LNCAP (cell line): ENCODE data around the gene SETD1B.
A peak's percentile ranks its signal among the peaks of the same experiment; 100 is the strongest.

ENCODE experiments used
- TF ChIP-seq, protein P1 (sequence below): fragments of 450-650 bp; IDR thresholded peaks from 2 replicates; pipeline ENCODE4 v1.5.1; 2017; ENCODE audit warnings: mild to moderate bottlenecking

The SETD1B gene

DNA sequence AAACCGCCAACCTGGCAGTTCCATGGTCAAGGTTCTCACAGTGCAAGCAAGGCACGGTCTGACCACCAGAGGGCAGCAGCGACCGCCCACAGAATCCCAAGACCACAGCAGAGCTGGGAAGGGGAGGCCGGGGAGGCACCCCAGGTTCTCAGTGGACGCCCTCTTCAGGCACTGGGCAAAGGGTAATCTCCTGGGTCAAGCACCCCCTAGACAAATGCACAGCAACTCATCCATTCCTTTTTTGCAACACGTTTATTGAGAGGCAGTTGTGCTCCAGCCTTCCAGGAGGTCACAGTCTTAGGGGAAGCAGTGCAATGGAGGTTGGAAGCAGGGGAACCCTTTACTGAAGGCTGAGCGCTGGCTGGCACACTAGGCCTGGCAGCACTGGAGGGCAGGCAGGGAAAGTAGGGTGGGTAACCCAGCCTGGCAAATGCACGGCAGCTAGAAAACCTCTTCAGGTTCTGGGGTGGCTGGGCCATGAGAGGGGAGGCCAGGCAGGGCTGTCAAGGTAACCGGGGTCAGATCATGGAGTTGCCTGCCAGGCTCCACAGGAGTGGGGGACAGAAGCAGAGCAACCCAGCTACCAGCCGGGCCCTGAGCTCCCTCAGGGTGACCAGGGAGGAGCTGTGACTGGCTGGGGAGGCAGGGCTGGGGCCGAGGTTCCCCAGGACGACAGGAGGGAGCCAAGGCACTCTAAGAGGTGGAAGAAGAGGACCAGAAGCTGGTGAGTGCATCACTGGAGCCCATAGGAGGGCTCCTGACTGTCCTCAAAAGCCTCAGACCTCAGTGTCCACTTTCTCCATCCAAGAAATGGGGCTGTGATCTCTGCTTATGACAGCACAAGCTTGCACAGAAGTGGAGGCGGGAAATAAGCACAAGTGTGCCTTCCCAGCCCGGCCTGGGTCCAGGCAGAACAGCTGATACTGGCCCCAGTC lies 8.5 kb upstream of the SETD1B start:
- TF ChIP-seq, protein P1, sequence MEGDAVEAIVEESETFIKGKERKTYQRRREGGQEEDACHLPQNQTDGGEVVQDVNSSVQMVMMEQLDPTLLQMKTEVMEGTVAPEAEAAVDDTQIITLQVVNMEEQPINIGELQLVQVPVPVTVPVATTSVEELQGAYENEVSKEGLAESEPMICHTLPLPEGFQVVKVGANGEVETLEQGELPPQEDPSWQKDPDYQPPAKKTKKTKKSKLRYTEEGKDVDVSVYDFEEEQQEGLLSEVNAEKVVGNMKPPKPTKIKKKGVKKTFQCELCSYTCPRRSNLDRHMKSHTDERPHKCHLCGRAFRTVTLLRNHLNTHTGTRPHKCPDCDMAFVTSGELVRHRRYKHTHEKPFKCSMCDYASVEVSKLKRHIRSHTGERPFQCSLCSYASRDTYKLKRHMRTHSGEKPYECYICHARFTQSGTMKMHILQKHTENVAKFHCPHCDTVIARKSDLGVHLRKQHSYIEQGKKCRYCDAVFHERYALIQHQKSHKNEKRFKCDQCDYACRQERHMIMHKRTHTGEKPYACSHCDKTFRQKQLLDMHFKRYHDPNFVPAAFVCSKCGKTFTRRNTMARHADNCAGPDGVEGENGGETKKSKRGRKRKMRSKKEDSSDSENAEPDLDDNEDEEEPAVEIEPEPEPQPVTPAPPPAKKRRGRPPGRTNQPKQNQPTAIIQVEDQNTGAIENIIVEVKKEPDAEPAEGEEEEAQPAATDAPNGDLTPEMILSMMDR, result peak; percentile 92

DNA sequence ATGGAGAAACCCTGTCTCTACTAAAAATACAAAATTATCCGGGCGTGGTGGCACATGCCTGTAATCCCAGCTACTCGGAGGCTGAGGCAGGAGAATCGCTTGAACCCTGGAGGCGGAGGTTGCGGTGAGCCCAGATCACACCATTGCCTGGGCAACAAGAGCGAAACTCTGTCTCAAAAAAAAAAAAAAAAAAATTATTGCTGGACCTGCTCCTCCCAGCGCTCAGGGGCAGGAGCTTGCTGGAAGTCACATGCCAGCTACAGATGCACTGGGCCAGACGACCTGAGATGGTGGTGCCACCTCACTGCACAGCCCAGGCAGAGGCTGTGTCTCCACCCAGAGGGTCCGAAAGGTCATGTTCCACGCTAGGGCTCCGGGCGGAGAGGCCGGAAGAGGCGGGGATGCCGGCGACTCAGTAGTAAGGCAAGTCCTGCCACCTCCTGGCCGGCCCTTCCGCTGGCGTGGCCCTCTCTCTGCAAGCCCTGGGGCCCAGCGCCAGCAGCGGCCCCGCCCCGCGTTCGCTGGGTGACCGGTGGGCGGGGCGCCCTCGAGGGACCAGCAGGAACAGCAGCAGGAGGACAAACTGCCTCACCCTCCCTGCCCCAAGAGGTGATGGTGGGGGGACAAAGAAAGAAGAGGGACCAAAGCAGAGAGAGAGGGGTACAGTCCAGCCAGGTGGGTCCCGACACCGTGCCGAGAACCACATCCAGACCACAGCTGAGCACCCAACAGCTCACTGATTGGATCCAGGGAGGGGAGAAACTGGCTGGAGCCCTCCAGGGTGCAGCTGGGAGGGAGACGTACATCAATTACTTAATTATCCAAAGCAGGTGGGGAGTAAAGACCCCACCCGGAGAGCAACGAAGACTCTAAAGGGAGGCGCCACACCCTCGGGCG lies 6.7 kb upstream of the SETD1B start:
- TF ChIP-seq, protein P1, result peak; percentile 31; the same call in 1 of the 2 replicates

DNA sequence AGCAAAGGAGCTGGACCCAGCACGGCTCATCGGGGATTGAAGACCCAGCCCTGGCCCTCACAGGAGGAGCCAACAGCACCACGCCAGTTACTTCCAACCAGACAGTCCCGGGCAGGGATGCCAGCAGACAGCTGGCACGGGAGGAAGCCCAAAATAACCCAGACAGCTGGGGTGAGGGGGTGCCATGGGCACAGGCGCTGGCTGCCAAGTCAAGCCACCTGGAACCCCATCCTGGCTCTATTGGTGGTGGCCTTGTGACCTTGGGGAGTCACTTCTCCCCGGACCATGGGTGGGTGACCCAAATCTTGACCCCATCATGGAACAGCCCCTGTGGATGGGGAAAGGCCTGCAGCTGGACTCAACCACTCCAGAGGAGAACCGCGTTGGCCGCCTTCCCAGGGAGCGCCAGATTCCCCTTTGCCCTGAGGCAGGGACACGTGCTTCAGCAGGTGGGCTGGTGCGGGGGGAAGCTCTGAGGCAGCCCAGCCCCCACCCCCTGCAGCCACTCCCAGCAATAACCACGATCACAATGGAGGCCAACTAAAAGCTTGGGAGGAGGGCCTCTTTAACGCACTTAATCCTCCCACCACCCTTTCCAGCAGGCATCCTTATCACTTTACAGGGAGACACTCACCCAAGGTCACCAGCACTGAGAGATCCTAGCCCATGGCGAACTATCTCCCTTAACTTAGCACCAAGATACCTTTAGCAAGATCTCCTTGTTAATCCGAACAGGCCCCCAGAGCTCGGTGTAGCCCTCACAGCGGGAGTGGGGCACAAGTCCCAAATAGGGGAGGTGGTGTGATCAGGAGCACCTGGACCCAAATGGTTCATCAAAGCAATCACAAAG lies 5.6 kb upstream of the SETD1B start:
- TF ChIP-seq, protein P1, result no peak

DNA sequence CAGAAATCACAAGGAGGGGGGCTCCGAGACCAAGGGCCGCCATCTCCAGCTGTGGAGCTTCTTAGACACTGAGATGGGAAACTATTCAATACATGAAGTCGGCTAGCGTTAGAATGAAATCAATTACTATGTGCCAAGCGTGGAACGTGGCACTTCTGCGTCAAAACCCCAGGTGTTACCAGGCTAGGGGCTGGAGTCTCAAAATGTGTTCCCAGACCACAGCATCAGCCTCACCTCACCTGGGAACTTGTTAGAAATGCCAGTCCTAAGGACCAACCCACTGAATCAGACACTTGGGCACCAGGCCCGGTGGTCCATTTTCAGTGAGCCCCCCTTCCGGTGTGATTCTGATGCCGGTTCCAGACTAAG lies 5.0 kb upstream of the SETD1B start:
- TF ChIP-seq, protein P1, result no peak

DNA sequence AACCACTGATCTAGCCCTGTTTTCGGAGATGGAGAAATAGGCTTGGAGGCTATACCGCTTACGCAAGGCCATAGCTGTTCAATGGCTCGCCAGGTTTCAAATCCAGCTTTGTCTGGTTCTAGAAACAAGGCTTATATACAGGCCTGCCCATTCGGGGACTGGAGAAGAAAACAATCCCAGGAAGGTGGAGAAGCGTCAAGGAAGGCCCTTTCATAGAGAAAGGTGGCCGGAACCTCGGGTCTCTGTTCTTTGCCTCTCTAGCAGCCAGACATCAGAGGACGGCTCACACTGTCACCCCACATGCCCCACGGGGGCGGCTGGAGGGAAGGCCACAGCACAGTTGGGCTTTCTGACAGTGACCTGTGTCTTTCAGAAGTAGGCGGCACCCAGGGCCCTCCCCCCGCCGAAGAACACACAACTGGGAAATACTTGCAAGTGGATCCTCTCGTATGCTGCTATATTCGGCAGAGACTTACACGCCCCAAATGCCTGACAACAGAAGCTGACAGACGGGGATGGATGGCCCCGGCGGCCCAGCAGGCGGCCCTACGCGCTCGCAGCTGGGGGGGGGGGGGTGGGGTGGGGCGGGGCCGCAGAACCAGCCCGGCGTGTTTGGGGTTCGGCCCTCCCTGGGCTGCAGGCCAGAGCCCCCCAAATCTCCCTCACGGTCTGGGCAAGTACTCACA lies 4.5 kb upstream of the SETD1B start:
- TF ChIP-seq, protein P1, result no peak

DNA sequence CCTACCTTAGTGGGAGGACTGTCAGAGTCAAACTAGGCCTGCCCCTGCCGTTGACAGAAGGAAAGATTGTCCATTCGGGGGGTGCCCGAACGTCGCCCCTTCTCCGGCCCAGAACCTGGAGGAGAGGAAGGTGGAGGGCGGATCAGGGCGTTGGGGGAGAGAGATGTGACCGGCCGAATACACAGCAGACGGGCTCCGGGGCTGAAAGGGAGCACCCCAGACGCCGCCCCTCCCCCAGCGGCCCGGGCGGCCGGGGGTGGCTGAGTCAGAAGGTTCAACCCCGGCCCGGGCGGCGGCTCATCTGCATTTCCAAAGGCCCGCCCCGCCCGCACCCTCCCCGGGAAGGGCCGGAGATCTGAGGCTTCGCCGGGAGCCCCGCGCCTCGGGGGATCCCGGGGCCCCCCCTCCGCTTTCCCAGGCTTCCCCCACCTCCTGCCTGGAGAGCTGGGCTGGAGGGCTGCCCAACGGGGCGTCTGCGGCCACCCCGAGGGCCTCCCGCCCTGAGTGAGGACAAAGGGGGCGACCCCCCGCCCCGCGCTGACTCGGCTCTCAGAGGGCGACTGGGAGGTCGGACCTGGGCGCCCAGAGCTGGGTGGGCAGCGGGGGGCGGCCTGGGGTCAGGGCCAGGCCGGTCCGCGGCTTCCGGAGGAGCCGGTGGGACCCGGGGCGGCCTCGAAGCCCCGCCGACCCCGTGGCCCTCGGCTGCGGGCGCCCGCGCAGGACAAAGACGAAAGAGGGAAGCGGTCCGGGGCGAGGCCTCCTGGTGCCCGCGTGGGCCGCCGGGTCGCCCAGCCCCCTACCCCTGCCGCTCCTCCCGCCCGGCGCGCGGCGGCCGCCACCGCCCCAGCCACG lies 3.7 kb upstream of the SETD1B start:
- TF ChIP-seq, protein P1, result no peak
